Uterus (tissue), 4 donors: Measurements from ENCODE around the gene CRISPLD2. TPM values are rescaled to one million over a fixed set of nuclear protein-coding genes. Genes with fewer than 3 reads are reported as not detected.
A peak's percentile ranks its signal among the peaks of the same experiment; 100 is the strongest.

Experiments used
- DNase-seq, 2 donors: peaks; one replicate each; pipeline ENCODE4 v3.0.0-alpha.2; 2019 to 2020
- H3K27ac ChIP-seq, 2 donors: fragments of 200-600 bp; sonication (generic); 1 replicate in 1 of 2; 2 replicates in 1 of 2; pipeline ENCODE4 v1.5.1; 2016 to 2018
- H3K27me3 ChIP-seq, 2 donors: fragments of 200-600 bp; sonication (generic); one replicate each; pipeline ENCODE4 v1.5.1; 2018 to 2019; ENCODE audit warnings: control low read depth in 1 of 2
- H3K36me3 ChIP-seq, 2 donors: fragments of 200-600 bp; sonication (generic); one replicate each; pipeline ENCODE4 v1.5.1; 2019; ENCODE audit warnings: control low read depth in 1 of 2
- H3K4me1 ChIP-seq, 2 donors: fragments of 200-600 bp; sonication (generic); one replicate each; pipeline ENCODE4 v1.5.1; 2018 to 2019; ENCODE audit warnings: control low read depth in 1 of 2
- H3K4me3 ChIP-seq, 2 donors: fragments of 200-600 bp; sonication (generic); 1 replicate in 1 of 2; 2 replicates in 1 of 2; pipeline ENCODE4 v1.5.1; 2018 to 2019; ENCODE audit warnings: mild to moderate bottlenecking in 1 of 2
- H3K9me3 ChIP-seq, 2 donors: fragments of 200-600 bp; sonication (generic); one replicate each; pipeline ENCODE4 v1.5.1; 2019; ENCODE audit warnings: control low read depth in 1 of 2
- POLR2A ChIP-seq, 2 donors: fragments of 450-650 bp; IDR thresholded peaks; one replicate each; pipeline ENCODE4 v1.6.1; 2016; ENCODE audit warnings: antibody characterized with exemption in 2 of 2, mild to moderate bottlenecking in 1 of 2, moderate library complexity in 1 of 2
- intact Hi-C: fragments of 100-400 bp; cut with DNase I; formaldehyde crosslinking; loops from one replicate; pipeline ENCODE4 v1.15.1; 2023; ENCODE audit warnings: low total_unique reads
- total RNA-seq, 4 donors: library from RNA; depleted of rRNA in 3 of 4; stranded (reverse); fragments of >200 nt in 3 of 4; gene quantifications; one replicate each; pipeline versions ENCODE4 v1.1.0 to v1.2.4, GENCODE V29; 2014 to 2023
- TF ChIP-seq, protein P1 (sequence below), 4 experiments: fragments of 200-600 bp in 2 of 4; fragments of 450-650 bp in 2 of 4; sonication (generic) in 2 of 4; IDR thresholded peaks; one replicate each; pipeline ENCODE4 v1.5.1; 2016 to 2019; ENCODE audit warnings: antibody characterized with exemption in 4 of 4, mild to moderate bottlenecking in 2 of 4, moderate library complexity in 1 of 4
- donor health status: DM: yes; HTN: yes; CAD: no.

CRISPLD2 gene
- total RNA-seq, 4 donors from 2014 or later = 108 to 441 (median 190) TPM

DNA sequence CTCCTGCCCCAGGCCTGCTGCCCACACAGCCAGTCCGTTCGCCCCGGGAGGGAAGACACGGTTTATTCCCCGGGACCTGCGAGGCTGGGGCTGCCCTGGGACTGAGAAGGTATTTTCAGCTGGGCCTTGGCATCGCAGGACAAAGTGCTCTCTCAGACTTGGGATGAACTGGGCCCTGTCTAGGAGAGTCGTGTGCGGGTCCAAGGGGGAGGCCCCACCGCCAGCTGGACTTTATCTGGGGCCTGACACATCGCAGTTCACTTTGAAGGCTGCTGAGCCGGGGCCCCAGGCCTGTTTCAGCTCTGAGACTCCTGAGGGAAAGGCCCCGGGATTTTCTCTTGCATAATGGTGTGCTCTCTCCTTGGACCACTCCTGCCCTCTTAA, 6.8 kb downstream of the CRISPLD2 start:
- peak; percentile 84 to 85 for DNase-seq
- H3K27me3 ChIP-seq = no peaks in the 10 kb centered on the region
- H3K9me3 ChIP-seq = no peaks in the 10 kb centered on the region
- H3K27ac ChIP-seq = peak overlapping the region; percentile 94 to 99
- no peaks in the 10 kb centered on the region for H3K36me3 ChIP-seq
- intact Hi-C loops = no loop called here
- peaks cover 9 to 25% of the 10 kb centered on the region in 2 donors for H3K4me1 ChIP-seq
- H3K4me3 ChIP-seq = no peak overlapping the region
- TF ChIP-seq, protein P1, sequence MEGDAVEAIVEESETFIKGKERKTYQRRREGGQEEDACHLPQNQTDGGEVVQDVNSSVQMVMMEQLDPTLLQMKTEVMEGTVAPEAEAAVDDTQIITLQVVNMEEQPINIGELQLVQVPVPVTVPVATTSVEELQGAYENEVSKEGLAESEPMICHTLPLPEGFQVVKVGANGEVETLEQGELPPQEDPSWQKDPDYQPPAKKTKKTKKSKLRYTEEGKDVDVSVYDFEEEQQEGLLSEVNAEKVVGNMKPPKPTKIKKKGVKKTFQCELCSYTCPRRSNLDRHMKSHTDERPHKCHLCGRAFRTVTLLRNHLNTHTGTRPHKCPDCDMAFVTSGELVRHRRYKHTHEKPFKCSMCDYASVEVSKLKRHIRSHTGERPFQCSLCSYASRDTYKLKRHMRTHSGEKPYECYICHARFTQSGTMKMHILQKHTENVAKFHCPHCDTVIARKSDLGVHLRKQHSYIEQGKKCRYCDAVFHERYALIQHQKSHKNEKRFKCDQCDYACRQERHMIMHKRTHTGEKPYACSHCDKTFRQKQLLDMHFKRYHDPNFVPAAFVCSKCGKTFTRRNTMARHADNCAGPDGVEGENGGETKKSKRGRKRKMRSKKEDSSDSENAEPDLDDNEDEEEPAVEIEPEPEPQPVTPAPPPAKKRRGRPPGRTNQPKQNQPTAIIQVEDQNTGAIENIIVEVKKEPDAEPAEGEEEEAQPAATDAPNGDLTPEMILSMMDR (IDR thresholded peaks at IDR 0.05) = no peak
- TF ChIP-seq POLR2A (IDR thresholded peaks at IDR 0.05) = peak in 1 of 2 donors; percentile 36

GRCh38 chr16:84827131-84827574, 7.4 kb downstream of the CRISPLD2 start:
- H3K27ac ChIP-seq = peak overlapping the region; percentile 94 to 99
- intact Hi-C loops = no loop called here
- peak; percentile 57 to 76 for DNase-seq

GRCh38 chr16:84827897-84828296, 8.1 kb downstream of the CRISPLD2 start:
- no peak overlapping the region for H3K4me3 ChIP-seq
- H3K27me3 ChIP-seq = no peaks in the 10 kb centered on the region
- peaks cover 9 to 32% of the 10 kb centered on the region in 2 donors for H3K4me1 ChIP-seq
- no peak for TF ChIP-seq POLR2A (IDR thresholded peaks at IDR 0.05)
- TF ChIP-seq, protein P1 (IDR thresholded peaks at IDR 0.05) = no peak
- peak overlapping the region; percentile 94 to 99 for H3K27ac ChIP-seq
- H3K36me3 ChIP-seq = no peaks in the 10 kb centered on the region
- no peaks in the 10 kb centered on the region for H3K9me3 ChIP-seq
- intact Hi-C loops = no loop called here
- DNase-seq = no peak

More at GRCh38 chr16:84827131-84827574, 7.4 kb downstream of the CRISPLD2 start:
- Histone ChIP-seq H3K4me1 (peaks cover 9 to 30% of the 10 kb centered on the region in 2 donors), H3K9me3 (no peaks in the 10 kb centered on the region), H3K4me3 (no peak overlapping the region), H3K27me3 (no peaks in the 10 kb centered on the region), H3K36me3 (no peaks in the 10 kb centered on the region)
- TF ChIP-seq POLR2A (IDR thresholded peaks at IDR 0.05) = peak in 1 of 2 donors; percentile 23
- TF ChIP-seq, protein P1 (IDR thresholded peaks at IDR 0.05) = no peak

GRCh38 chr16:84828322-84828721, 8.5 kb downstream of the CRISPLD2 start:
- intact Hi-C loops = no loop called here
- DNase-seq = peak in 1 of 2 donors; percentile 14

More at GRCh38 chr16:84828322-84828721, 8.5 kb downstream of the CRISPLD2 start:
- Histone ChIP-seq H3K27ac (peak overlapping the region; percentile 94 to 99), H3K9me3 (no peaks in the 10 kb centered on the region), H3K36me3 (no peaks in the 10 kb centered on the region), H3K27me3 (no peaks in the 10 kb centered on the region), H3K4me1 (peaks cover 12 to 37% of the 10 kb centered on the region in 2 donors), H3K4me3 (no peak overlapping the region)
- TF ChIP-seq, protein P1 (IDR thresholded peaks at IDR 0.05) = no peak
- no peak for TF ChIP-seq POLR2A (IDR thresholded peaks at IDR 0.05)
